Fibroblast of lung (primary cell): ENCODE results near the gene TBC1D19. TPM values are rescaled to one million over a fixed set of nuclear protein-coding genes. Genes with fewer than 3 reads are reported as not detected.
"Not testable (repeated sequence)": the region's sequence is repeated elsewhere in the genome, so short reads cannot be mapped to it uniquely, and the experiment has no call there.

ENCODE experiments used
- DNase-seq, 2 donors: peaks; one replicate each; pipeline versions ENCODE4 v3.0.0 to v3.0.0-alpha.2; 2010; ENCODE audit warnings: low read depth in 2 of 2
- H2AFZ ChIP-seq: 2 replicates; pipeline ENCODE4 v1.5.1; 2012; ENCODE audit warnings: low read length, control low read depth, inconsistent platforms
- H3K27ac ChIP-seq: 2 replicates; pipeline ENCODE4 v1.5.1; 2011; ENCODE audit warnings: low read length, control low read depth; ENCODE audit not compliant: insufficient read depth
- H3K27me3 ChIP-seq: 2 replicates; pipeline ENCODE4 v1.5.1; 2011; ENCODE audit warnings: mild to moderate bottlenecking, low read length; ENCODE audit not compliant: control insufficient read depth, insufficient read depth
- H3K36me3 ChIP-seq: 2 replicates; pipeline ENCODE4 v1.5.1; 2011; ENCODE audit warnings: low read length; ENCODE audit not compliant: control insufficient read depth, insufficient read depth
- H3K4me1 ChIP-seq: 2 replicates; pipeline ENCODE4 v1.5.1; 2011; ENCODE audit warnings: low read length; ENCODE audit not compliant: control insufficient read depth, insufficient read depth; ENCODE audit errors: extremely low read depth
- H3K4me2 ChIP-seq: 2 replicates; pipeline ENCODE4 v1.5.1; 2011; ENCODE audit warnings: low read length, control low read depth; ENCODE audit not compliant: insufficient read depth; ENCODE audit errors: extremely low read depth
- H3K4me3 ChIP-seq, 4 experiments: fragments of 200-600 bp in 1 of 4; sonication (generic) in 1 of 4; replicated peaks in 1 of 4; 2 replicates each; pipeline ENCODE4 v1.5.1; 2011 to 2016; ENCODE audit warnings: low read length in 4 of 4, low read depth in 3 of 4, mild to moderate bottlenecking in 3 of 4, control low read depth in 2 of 4, inconsistent platforms in 1 of 4, mixed read lengths in 1 of 4; ENCODE audit not compliant: insufficient read depth in 1 of 4; ENCODE audit errors: control extremely low read depth in 1 of 4
- H3K79me2 ChIP-seq: 2 replicates; pipeline ENCODE4 v1.5.1; 2012; ENCODE audit warnings: mild to moderate bottlenecking, low read length, inconsistent platforms; ENCODE audit not compliant: control insufficient read depth, insufficient read depth
- H3K9ac ChIP-seq: 2 replicates; pipeline ENCODE4 v1.5.1; 2011; ENCODE audit warnings: mild to moderate bottlenecking, low read length, control low read depth; ENCODE audit not compliant: insufficient read depth
- H3K9me3 ChIP-seq: 2 replicates; pipeline ENCODE4 v1.5.1; 2012; ENCODE audit warnings: low read depth, low read length; ENCODE audit not compliant: control insufficient read depth, insufficient read depth
- H4K20me1 ChIP-seq: 2 replicates; pipeline ENCODE4 v1.5.1; 2011; ENCODE audit warnings: low read length; ENCODE audit not compliant: control insufficient read depth, insufficient read depth; ENCODE audit errors: extremely low read depth
- EZH2 ChIP-seq: IDR thresholded peaks from 2 replicates; pipeline ENCODE4 v1.5.1; 2012; ENCODE audit warnings: low read length, control low read depth, mild to moderate bottlenecking; ENCODE audit errors: missing control alignments
- polyA minus RNA-seq: library from RNA; depleted of rRNA, polyadenylated mRNA; stranded (reverse); fragments of >200 nt; gene quantifications from 2 replicates; pipeline ENCODE4 v1.2.3, GENCODE V29; 2011; ENCODE audit warnings: low replicate concordance
- polyA plus RNA-seq, 2 donors: library from polyadenylated mRNA; depleted of rRNA in 1 of 2; stranded (reverse) in 1 of 2; unstranded in 1 of 2; fragments of >200 nt; gene quantifications; 2 replicates each; pipeline ENCODE4 v1.2.1, GENCODE V29; 2011 to 2012; ENCODE audit warnings: missing spikeins in 1 of 2
- total RNA-seq: library from RNA; depleted of rRNA; stranded (reverse); fragments of >200 nt; gene quantifications from 2 replicates; pipeline ENCODE4 v1.2.1, GENCODE V29; 2014
- TF ChIP-seq, protein P1 (sequence below), 2 donors: IDR thresholded peaks in 1 of 2; conservative IDR thresholded peaks in 1 of 2; 1 replicate in 1 of 2; 2 replicates in 1 of 2; pipeline ENCODE4 v1.5.1; 2011 to 2012; ENCODE audit warnings: low read length in 2 of 2, control low read depth in 1 of 2, inconsistent platforms in 1 of 2, low read depth in 1 of 2, mild to moderate bottlenecking in 1 of 2

TBC1D19 gene, protein sequence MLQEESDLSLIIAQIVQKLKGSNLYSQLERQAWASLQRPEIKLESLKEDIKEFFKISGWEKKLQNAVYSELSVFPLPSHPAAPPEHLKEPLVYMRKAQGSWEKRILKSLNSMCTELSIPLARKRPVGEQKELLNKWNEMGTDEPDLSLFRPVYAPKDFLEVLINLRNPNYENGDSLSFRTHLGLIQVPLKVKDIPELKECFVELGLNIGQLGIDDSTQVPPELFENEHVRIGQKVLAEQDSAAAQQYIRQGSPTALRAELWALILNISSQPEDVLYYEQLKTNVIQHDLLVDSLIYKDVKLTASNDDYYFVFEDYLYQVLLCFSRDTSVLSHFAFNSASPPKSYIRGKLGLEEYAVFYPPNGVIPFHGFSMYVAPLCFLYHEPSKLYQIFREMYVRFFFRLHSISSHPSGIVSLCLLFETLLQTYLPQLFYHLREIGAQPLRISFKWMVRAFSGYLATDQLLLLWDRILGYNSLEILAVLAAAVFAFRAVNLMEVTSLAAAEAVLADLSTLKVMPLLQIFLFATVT
- 40.6 and 132 TPM in 2 replicates for total RNA-seq
- polyA plus RNA-seq = 29.5 and 38.2 TPM in 2 replicates
- 12.7 and 16.4 TPM in 2 replicates for polyA plus RNA-seq (2012)
- polyA minus RNA-seq = 0.59 and 3.3 TPM in 2 replicates

DNA sequence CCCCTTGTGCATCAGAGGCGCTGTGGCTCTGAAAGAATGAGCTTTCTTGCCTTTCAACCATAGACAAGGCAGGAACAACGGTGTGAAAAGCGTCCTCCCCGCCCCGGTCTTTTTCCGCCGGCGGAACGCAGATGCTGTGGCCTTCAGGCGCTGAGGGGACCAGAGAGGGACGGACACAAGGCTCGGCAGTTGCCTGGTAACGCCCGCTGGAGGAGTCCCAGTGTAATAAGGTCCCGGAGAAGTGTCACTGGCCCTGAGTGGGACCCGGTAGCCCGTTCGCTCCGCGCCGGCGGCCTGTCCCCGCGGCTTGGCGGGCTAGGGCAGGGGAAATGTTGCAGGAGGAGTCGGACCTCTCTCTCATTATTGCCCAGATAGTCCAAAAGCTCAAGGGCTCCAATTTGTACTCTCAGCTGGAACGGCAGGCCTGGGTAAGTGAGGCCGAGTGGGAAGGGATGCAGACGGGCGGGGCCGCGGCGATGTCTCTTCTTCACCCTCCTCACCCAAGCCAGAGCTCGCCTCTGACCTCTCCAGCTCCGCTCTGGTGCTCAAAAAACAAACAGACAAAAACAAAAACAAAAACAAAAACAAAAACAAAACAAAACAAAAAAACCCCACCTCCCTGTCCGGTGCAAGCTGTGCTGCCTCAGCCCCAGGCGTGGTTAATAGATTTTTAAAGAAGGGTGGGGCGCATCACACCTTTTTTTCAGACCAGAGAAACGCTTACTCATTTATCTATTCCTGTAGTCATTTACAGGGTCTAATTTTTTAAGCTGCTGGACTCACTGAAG lies at the start of gene TBC1D19:
TBC1D19 (plus strand) TSS at position 220 of the 788 bp plus-strand sequence; CDS start at position 330, 110 bp downstream.
- H3K27ac ChIP-seq = peak within 1 kb of the TSS; percentile 76

DNA sequence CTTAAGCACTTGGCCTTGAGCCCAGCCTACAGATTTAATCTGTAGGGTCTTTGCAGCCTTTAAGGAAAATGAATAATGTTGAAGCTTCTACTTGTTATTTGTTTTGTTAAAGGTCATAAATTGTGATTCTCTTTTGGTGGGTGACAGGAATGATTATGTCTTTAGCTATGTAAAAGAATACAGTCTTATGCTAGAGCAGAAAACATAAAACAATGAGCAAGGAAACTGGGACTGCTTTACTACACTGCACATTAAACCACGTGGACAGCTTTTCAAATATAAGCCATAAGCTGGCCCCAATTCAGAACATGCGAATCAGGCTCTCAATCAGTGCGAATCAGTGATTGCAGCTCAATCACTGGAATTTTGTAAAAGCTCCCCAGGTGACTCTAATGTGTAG lies 40.9 kb upstream of the TBC1D19 start:
- Histone ChIP-seq H3K36me3 (no peaks in the 10 kb centered on the region), H3K4me1 (no peaks in the 10 kb centered on the region), H3K9me3 (no peaks in the 10 kb centered on the region), H3K79me2 (no peaks in the 10 kb centered on the region), H3K9ac (no peak overlapping the region), H3K4me2 (no peak overlapping the region), H2AFZ (no peak overlapping the region), H3K27ac (no peak overlapping the region), H3K4me3 (no peak overlapping the region), H3K27me3 (no peaks in the 10 kb centered on the region), H4K20me1 (no peaks in the 10 kb centered on the region)
- TF ChIP-seq EZH2 = no peak
- TF ChIP-seq, protein P1, sequence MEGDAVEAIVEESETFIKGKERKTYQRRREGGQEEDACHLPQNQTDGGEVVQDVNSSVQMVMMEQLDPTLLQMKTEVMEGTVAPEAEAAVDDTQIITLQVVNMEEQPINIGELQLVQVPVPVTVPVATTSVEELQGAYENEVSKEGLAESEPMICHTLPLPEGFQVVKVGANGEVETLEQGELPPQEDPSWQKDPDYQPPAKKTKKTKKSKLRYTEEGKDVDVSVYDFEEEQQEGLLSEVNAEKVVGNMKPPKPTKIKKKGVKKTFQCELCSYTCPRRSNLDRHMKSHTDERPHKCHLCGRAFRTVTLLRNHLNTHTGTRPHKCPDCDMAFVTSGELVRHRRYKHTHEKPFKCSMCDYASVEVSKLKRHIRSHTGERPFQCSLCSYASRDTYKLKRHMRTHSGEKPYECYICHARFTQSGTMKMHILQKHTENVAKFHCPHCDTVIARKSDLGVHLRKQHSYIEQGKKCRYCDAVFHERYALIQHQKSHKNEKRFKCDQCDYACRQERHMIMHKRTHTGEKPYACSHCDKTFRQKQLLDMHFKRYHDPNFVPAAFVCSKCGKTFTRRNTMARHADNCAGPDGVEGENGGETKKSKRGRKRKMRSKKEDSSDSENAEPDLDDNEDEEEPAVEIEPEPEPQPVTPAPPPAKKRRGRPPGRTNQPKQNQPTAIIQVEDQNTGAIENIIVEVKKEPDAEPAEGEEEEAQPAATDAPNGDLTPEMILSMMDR (conservative IDR thresholded peaks at IDR 0.05 in 1 of 2, IDR thresholded peaks at IDR 0.05 in 1 of 2; ENCODE audit: low read depth in 1 of 2, low read length in 2 of 2) = no peak
- DNase-seq = peak; percentile 14 to 55

More for the DNA sequence above, at the start of gene TBC1D19:
- Histone ChIP-seq H2AFZ (peak within 1 kb of the TSS; percentile 99), H3K9ac (peak within 1 kb of the TSS; percentile 75), H3K4me1 (peaks cover 6% of the 10 kb centered on the region), H3K9me3 (no peaks in the 10 kb centered on the region), H3K4me2 (peak within 1 kb of the TSS; percentile 94), H3K27me3 (no peaks in the 10 kb centered on the region), H4K20me1 (no peaks in the 10 kb centered on the region), H3K79me2 (peaks cover 12% of the 10 kb centered on the region), H3K4me3 (peak within 1 kb of the TSS; percentile 79 to 95 (median 88)), H3K36me3 (no peaks in the 10 kb centered on the region)
- DNase-seq = peak; percentile 89 to 90
- TF ChIP-seq EZH2 = no peak
- TF ChIP-seq, protein P1 (conservative IDR thresholded peaks at IDR 0.05 in 1 of 2, IDR thresholded peaks at IDR 0.05 in 1 of 2; ENCODE audit: low read depth in 1 of 2, low read length in 2 of 2) = no peak

DNA sequence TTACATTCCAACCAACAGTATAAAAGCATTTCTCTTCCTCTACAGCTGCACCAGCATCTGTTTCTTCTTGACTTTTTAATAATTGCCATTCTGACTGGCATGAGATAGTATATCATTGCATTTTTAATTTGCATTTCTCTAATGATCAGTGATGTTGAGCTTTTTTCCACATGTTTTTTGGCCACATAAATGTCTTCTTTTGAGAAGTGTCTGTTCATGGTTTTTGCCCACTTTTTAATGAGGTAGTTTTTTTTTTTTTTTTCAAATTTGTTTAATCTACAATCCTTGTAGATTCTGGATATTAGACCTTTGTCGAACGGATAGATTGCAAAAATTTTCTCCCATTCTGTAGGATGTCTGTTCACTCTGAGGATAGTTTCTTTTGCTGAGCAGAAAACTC lies 39.5 kb upstream of the TBC1D19 start:
- no peak overlapping the region for H2AFZ ChIP-seq
- no peak overlapping the region for H3K4me3 ChIP-seq
- no peaks in the 10 kb centered on the region for H4K20me1 ChIP-seq
- H3K9ac ChIP-seq = no peak overlapping the region
- no peaks in the 10 kb centered on the region for H3K27me3 ChIP-seq
- no peaks in the 10 kb centered on the region for H3K9me3 ChIP-seq
- no peak overlapping the region for H3K4me2 ChIP-seq
- no peak overlapping the region for H3K27ac ChIP-seq
- H3K4me1 ChIP-seq = no peaks in the 10 kb centered on the region
- DNase-seq = no peak
- H3K79me2 ChIP-seq = no peaks in the 10 kb centered on the region
- H3K36me3 ChIP-seq = no peaks in the 10 kb centered on the region
- TF ChIP-seq EZH2 = no peak
- TF ChIP-seq, protein P1 (conservative IDR thresholded peaks at IDR 0.05 in 1 of 2, IDR thresholded peaks at IDR 0.05 in 1 of 2; ENCODE audit: low read depth in 1 of 2, low read length in 2 of 2) = no peak

DNA sequence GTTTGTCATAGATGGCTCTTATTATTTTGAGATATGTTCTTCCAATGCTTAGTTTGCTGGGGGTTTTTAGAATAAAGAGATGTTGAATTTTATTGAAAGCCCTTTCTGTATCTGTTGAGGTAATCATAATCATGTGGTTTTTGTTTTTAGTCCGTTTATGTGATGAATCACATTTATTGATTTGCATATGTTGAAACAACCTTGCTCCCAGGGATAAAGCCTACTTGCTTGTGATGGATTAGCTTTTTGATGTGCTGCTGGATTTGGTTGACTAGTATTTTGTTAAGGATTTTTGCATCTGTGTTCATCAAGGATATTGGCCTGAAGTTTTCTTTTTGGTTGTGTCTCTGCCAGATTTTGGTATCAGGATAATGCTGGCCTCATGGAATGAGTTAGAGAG lies 35.5 kb upstream of the TBC1D19 start:
- not testable (repeated sequence) for H2AFZ ChIP-seq

More for the DNA sequence above, 35.5 kb upstream of the TBC1D19 start:
- H3K27me3 ChIP-seq, H3K79me2 ChIP-seq, H3K4me3 ChIP-seq, H3K9me3 ChIP-seq, H3K36me3 ChIP-seq, H3K4me1 ChIP-seq, H3K27ac ChIP-seq, H3K4me2 ChIP-seq, H4K20me1 ChIP-seq, H3K9ac ChIP-seq: not testable (repeated sequence)
- peak in 1 of 2 donors; percentile 32 for DNase-seq
